ENCODE results near the gene SH3RF3. TPM values are rescaled to one million over a fixed set of nuclear protein-coding genes. Genes with fewer than 3 reads are reported as not detected.

SH3RF3 gene
- total RNA-seq, 2 experiments from 2014 or later = 1.8 to 2.0 TPM

GRCh38 chr2:109254174-109254904 is 125.3 kb downstream of the SH3RF3 start:
- Mint-ChIP-seq H3K27ac (no peak overlapping the region), H3K36me3 (ENCODE audit: low read depth) (no peaks in the 10 kb centered on the region), H3K27me3 (ENCODE audit: low read depth) (no peaks in the 10 kb centered on the region), H3K9me3 (no peaks in the 10 kb centered on the region), H3K4me3 (no peak overlapping the region), H3K4me1 (ENCODE audit: low read depth) (peaks cover 4% of the 10 kb centered on the region)
- CTCF ChIA-PET = interaction anchor here (0.6 kb wide), 1 partner anchor 388 kb away, joined by 3 read pairs; no protein-coding TSS in a partner anchor
- intact Hi-C loops (cut with micrococcal nuclease) = no loop called here
- DNase-seq = no peak

GRCh38 chr2:109255654-109256053 is 126.6 kb downstream of the SH3RF3 start:
- H3K27ac Mint-ChIP-seq = no peak overlapping the region

GRCh38 chr2:109256111-109256510 is 127.1 kb downstream of the SH3RF3 start:
- Mint-ChIP-seq H3K4me1 (ENCODE audit: low read depth) (peaks cover 7% of the 10 kb centered on the region), H3K27ac (no peak overlapping the region), H3K9me3 (no peaks in the 10 kb centered on the region), H3K4me3 (no peak overlapping the region), H3K36me3 (ENCODE audit: low read depth) (no peaks in the 10 kb centered on the region), H3K27me3 (ENCODE audit: low read depth) (no peaks in the 10 kb centered on the region)
- CTCF ChIA-PET = no interaction called here
- intact Hi-C loops (cut with micrococcal nuclease) = no loop called here
- no peak for DNase-seq

More at GRCh38 chr2:109255654-109256053, 126.6 kb downstream of the SH3RF3 start:
- no peaks in the 10 kb centered on the region for H3K9me3 Mint-ChIP-seq
- intact Hi-C loops (cut with micrococcal nuclease) = no loop called here
- no peak overlapping the region for H3K4me3 Mint-ChIP-seq
- CTCF ChIA-PET = no interaction called here
- no peaks in the 10 kb centered on the region for H3K27me3 Mint-ChIP-seq (ENCODE audit: low read depth)
- DNase-seq = no peak
- no peaks in the 10 kb centered on the region for H3K36me3 Mint-ChIP-seq (ENCODE audit: low read depth)
- H3K4me1 Mint-ChIP-seq (ENCODE audit: low read depth) = peaks cover 6% of the 10 kb centered on the region

GRCh38 chr2:109256921-109257320 is 127.9 kb downstream of the SH3RF3 start:
- Mint-ChIP-seq H3K4me1 (ENCODE audit: low read depth) (peaks cover 7% of the 10 kb centered on the region), H3K36me3 (ENCODE audit: low read depth) (no peaks in the 10 kb centered on the region), H3K4me3 (no peak overlapping the region), H3K9me3 (no peaks in the 10 kb centered on the region), H3K27me3 (ENCODE audit: low read depth) (no peaks in the 10 kb centered on the region), H3K27ac (no peak overlapping the region)
- intact Hi-C loops (cut with micrococcal nuclease) = no loop called here
- no peak for DNase-seq
- CTCF ChIA-PET = interaction anchor here (1.0 kb wide), 1 partner anchor 170 kb away, joined by 3 read pairs; no protein-coding TSS in a partner anchor

- Mint-ChIP-seq H3K36me3 (ENCODE audit: low read depth) (no peaks in the 10 kb centered on the region), H3K9me3 (no peaks in the 10 kb centered on the region), H3K4me3 (no peak overlapping the region), H3K27me3 (ENCODE audit: low read depth) (no peaks in the 10 kb centered on the region), H3K27ac (no peak overlapping the region), H3K4me1 (ENCODE audit: low read depth) (peaks cover 7% of the 10 kb centered on the region)
- DNase-seq = no peak
- CTCF ChIA-PET = interaction anchor here (0.8 to 1.0 kb wide), 2 partner anchors 169 to 188 kb away, joined by 3 read pairs; no protein-coding TSS in a partner anchor
- intact Hi-C loops (cut with micrococcal nuclease) = no loop called here
Observed at GRCh38 chr2:109257653-109258052, 128.6 kb downstream of the SH3RF3 start.

GRCh38 chr2:109258376-109258775 is 129.4 kb downstream of the SH3RF3 start:
- no peak overlapping the region for H3K4me3 Mint-ChIP-seq
- DNase-seq = no peak
- no peaks in the 10 kb centered on the region for H3K36me3 Mint-ChIP-seq (ENCODE audit: low read depth)
- intact Hi-C loops (cut with micrococcal nuclease) = no loop called here
- CTCF ChIA-PET = no interaction called here
- no peaks in the 10 kb centered on the region for H3K27me3 Mint-ChIP-seq (ENCODE audit: low read depth)
- H3K9me3 Mint-ChIP-seq = no peaks in the 10 kb centered on the region
- H3K27ac Mint-ChIP-seq = no peak overlapping the region
- peaks cover 7% of the 10 kb centered on the region for H3K4me1 Mint-ChIP-seq (ENCODE audit: low read depth)

GRCh38 chr2:109258905-109259540 is 130.0 kb downstream of the SH3RF3 start:
- intact Hi-C loops (cut with micrococcal nuclease) = no loop called here
- CTCF ChIA-PET = interaction anchor here (0.6 kb wide), 1 partner anchor 851 kb away, joined by 3 read pairs; no protein-coding TSS in a partner anchor
- Mint-ChIP-seq H3K27ac (no peak overlapping the region), H3K4me3 (no peak overlapping the region), H3K27me3 (ENCODE audit: low read depth) (no peaks in the 10 kb centered on the region), H3K9me3 (no peaks in the 10 kb centered on the region), H3K36me3 (ENCODE audit: low read depth) (no peaks in the 10 kb centered on the region), H3K4me1 (ENCODE audit: low read depth) (peaks cover 7% of the 10 kb centered on the region)
- DNase-seq = no peak

- intact Hi-C loops (cut with micrococcal nuclease) = no loop called here
- CTCF ChIA-PET = no interaction called here
- Mint-ChIP-seq H3K27me3 (ENCODE audit: low read depth) (no peaks in the 10 kb centered on the region), H3K36me3 (ENCODE audit: low read depth) (no peaks in the 10 kb centered on the region), H3K4me1 (ENCODE audit: low read depth) (peaks cover 7% of the 10 kb centered on the region), H3K4me3 (no peak overlapping the region), H3K27ac (no peak overlapping the region), H3K9me3 (no peaks in the 10 kb centered on the region)
- DNase-seq = no peak
Observed at GRCh38 chr2:109259671-109260070, 130.7 kb downstream of the SH3RF3 start.

- intact Hi-C loops (cut with micrococcal nuclease) = no loop called here
- Mint-ChIP-seq H3K27ac (no peak overlapping the region), H3K4me3 (no peak overlapping the region), H3K36me3 (ENCODE audit: low read depth) (no peaks in the 10 kb centered on the region), H3K4me1 (ENCODE audit: low read depth) (peaks cover 7% of the 10 kb centered on the region), H3K9me3 (no peaks in the 10 kb centered on the region), H3K27me3 (ENCODE audit: low read depth) (no peaks in the 10 kb centered on the region)
- DNase-seq = no peak
- CTCF ChIA-PET = no interaction called here
Observed at GRCh38 chr2:109260116-109260855, 131.3 kb downstream of the SH3RF3 start.

GRCh38 chr2:109260886-109261700 is 132.1 kb downstream of the SH3RF3 start:
- no peaks in the 10 kb centered on the region for H3K9me3 Mint-ChIP-seq
- no peaks in the 10 kb centered on the region for H3K27me3 Mint-ChIP-seq (ENCODE audit: low read depth)
- intact Hi-C loops (cut with micrococcal nuclease) = loop anchor here (1.0 kb wide), 1 partner anchor 249 kb away; no protein-coding TSS in a partner anchor
- H3K4me3 Mint-ChIP-seq = no peak overlapping the region
- no peak overlapping the region for H3K27ac Mint-ChIP-seq
- CTCF ChIA-PET = interaction anchor here (1.6 kb wide), 1 partner anchor 249 kb away, joined by 3 read pairs; no protein-coding TSS in a partner anchor
- H3K4me1 Mint-ChIP-seq (ENCODE audit: low read depth) = peaks cover 5% of the 10 kb centered on the region
- DNase-seq = no peak
- no peaks in the 10 kb centered on the region for H3K36me3 Mint-ChIP-seq (ENCODE audit: low read depth)

GRCh38 chr2:109261906-109262631 is 133.1 kb downstream of the SH3RF3 start:
- Mint-ChIP-seq H3K27me3 (ENCODE audit: low read depth) (no peaks in the 10 kb centered on the region), H3K27ac (no peak overlapping the region), H3K4me1 (ENCODE audit: low read depth) (peaks cover 4% of the 10 kb centered on the region), H3K9me3 (no peaks in the 10 kb centered on the region), H3K36me3 (ENCODE audit: low read depth) (no peaks in the 10 kb centered on the region), H3K4me3 (no peak overlapping the region)
- CTCF ChIA-PET = interaction anchor here (1.0 to 1.6 kb wide), 2 partner anchors 10 to 248 kb away, joined by 3 read pairs; no protein-coding TSS in a partner anchor
- intact Hi-C loops (cut with micrococcal nuclease) = loop anchor here (1.0 kb wide), 1 partner anchor 248 kb away; no protein-coding TSS in a partner anchor
- no peak for DNase-seq
